GM12878 (cell line): ENCODE data around the gene CALD1. TPM values are rescaled to one million over a fixed set of nuclear protein-coding genes. Genes with fewer than 3 reads are reported as not detected.

Experiments
- ATAC-seq: fragments of 200-7000 bp; cut with Tn5 transposase; 3 replicates; pipeline ENCODE4 v1.9.1; 2020; ENCODE audit warnings: mild to moderate bottlenecking, moderate library complexity
- BruUV-seq: library from RNA; stranded (reverse); fragments of 400-500 nt; replicated peaks from 2 replicates; lab custom pipeline; 2021; lab: Mats Ljungman, UMichigan
- CTCF ChIA-PET: fragments of 300-600 bp; sonication (Branson Sonifier 250); formaldehyde crosslinking; extraction: SDS; loops from one replicate; lab custom pipeline; 2021; ENCODE audit warnings: inconsistent platforms; lab: Yijun Ruan, JAX
- POLR2A ChIA-PET: fragments of 350-600 bp; formaldehyde crosslinking; extraction: SDS; loops from one replicate; lab custom pipeline; 2021; ENCODE audit warnings: inconsistent platforms; lab: Charles Lee
- RAD21 ChIA-PET: fragments of 300-600 bp; sonication (Branson Sonifier 250); formaldehyde crosslinking; loops from one replicate; lab custom pipeline; 2023; ENCODE audit warnings: antibody characterized with exemption; ENCODE audit not compliant: unreplicated experiment; lab: Charles Lee
- SMC1A ChIA-PET: fragments of 300-600 bp; sonication (Branson Sonifier 250); formaldehyde crosslinking; loops from one replicate; lab custom pipeline; 2023; ENCODE audit not compliant: unreplicated experiment, uncharacterized antibody; lab: Charles Lee
- DNase-seq: peaks from one replicate; pipeline ENCODE4 v3.0.0-alpha.2; 2011; ENCODE audit warnings: low read depth, low spot score
- FAIRE-seq: peaks from 3 replicates; lab custom pipeline; 2011; peaks lifted over from hg19 to GRCh38; lab: Jason Lieb, UNC
- H2AFZ ChIP-seq: 2 replicates; pipeline ENCODE4 v1.6.0; 2011; ENCODE audit warnings: low read depth, low read length, control low read depth; ENCODE audit not compliant: control insufficient read depth
- H3K27ac ChIP-seq: 2 replicates; pipeline ENCODE4 v1.5.1; 2011; ENCODE audit warnings: control low read depth; ENCODE audit not compliant: control insufficient read depth, insufficient read depth
- H3K27me3 ChIP-seq, 2 experiments: replicated peaks in 1 of 2; 2 replicates each; pipeline versions ENCODE4 v1.6.0 to v1.6.1; 2011; ENCODE audit warnings: low read length in 1 of 2; ENCODE audit not compliant: control insufficient read depth in 2 of 2, insufficient read depth in 2 of 2
- H3K36me3 ChIP-seq, 2 experiments: 2 replicates each; pipeline ENCODE4 v1.5.1; 2011; ENCODE audit warnings: low read length in 1 of 2; ENCODE audit not compliant: control insufficient read depth in 2 of 2, insufficient read depth in 2 of 2
- H3K4me1 ChIP-seq: 2 replicates; pipeline ENCODE4 v1.6.1; 2011; ENCODE audit warnings: mild to moderate bottlenecking, low read length, moderate library complexity, mixed read lengths; ENCODE audit not compliant: control insufficient read depth, insufficient read depth
- H3K4me2 ChIP-seq: 2 replicates; pipeline ENCODE4 v1.6.0; 2011; ENCODE audit warnings: control low read depth; ENCODE audit not compliant: control insufficient read depth, insufficient read depth
- H3K4me3 ChIP-seq: fragments of 200-600 bp; sonication (generic); 2 replicates; pipeline ENCODE4 v1.5.1; 2016
- H3K79me2 ChIP-seq: 2 replicates; pipeline ENCODE4 v1.6.0; 2011; ENCODE audit warnings: low read length; ENCODE audit not compliant: control insufficient read depth, insufficient read depth
- H3K9ac ChIP-seq: 2 replicates; pipeline ENCODE4 v1.8.0; 2011; ENCODE audit warnings: low read length, control low read depth, mixed read lengths; ENCODE audit not compliant: control insufficient read depth, insufficient read depth
- H3K9me3 ChIP-seq: replicated peaks from 3 replicates; pipeline ENCODE4 v1.5.1; 2011; ENCODE audit warnings: mild to moderate bottlenecking, low read length; ENCODE audit not compliant: control insufficient read depth, insufficient read depth
- H4K20me1 ChIP-seq: 2 replicates; pipeline ENCODE4 v1.6.0; 2011; ENCODE audit not compliant: control insufficient read depth, insufficient read depth
- KDM1A ChIP-seq: fragments of 200-600 bp; sonication (generic); IDR thresholded peaks from 2 replicates; pipeline ENCODE4 v1.6.1; 2016; ENCODE audit warnings: borderline replicate concordance
- MEF2B ChIP-seq: fragments of 450-650 bp; IDR thresholded peaks from 2 replicates; pipeline ENCODE4 v1.6.1; 2018; ENCODE audit warnings: mild to moderate bottlenecking, moderate library complexity; ENCODE audit not compliant: partially characterized antibody, poor library complexity, severe bottlenecking
- MTA2 ChIP-seq: fragments of 450-650 bp; IDR thresholded peaks from 2 replicates; pipeline ENCODE4 v1.6.1; 2016; ENCODE audit warnings: low read depth, mild to moderate bottlenecking, moderate library complexity
- RB1 ChIP-seq: fragments of 450-650 bp; formaldehyde crosslinking; IDR thresholded peaks from 2 replicates; pipeline ENCODE4 v1.6.1; 2017; ENCODE audit warnings: mild to moderate bottlenecking, borderline replicate concordance
- whole genome bisulfite sequencing: methylation state at CpG from one replicate; pipeline ENCODE4 v1.1.6; 2016; ENCODE audit warnings: low lambda C conversion rate; ENCODE audit not compliant: insufficient replicate concordance, insufficient coverage; ENCODE audit errors: missing lambda C conversion rate; 5-methylcytosine and 5-hydroxymethylcytosine counted together
- in situ Hi-C: fragments of 300-500 bp; cut with MboI; formaldehyde crosslinking; loops from 9 replicates; pipeline ENCODE4 v1.14.3; 2018; ENCODE audit warnings: mixed read lengths
- intact Hi-C: fragments of 100-400 bp; cut with micrococcal nuclease; formaldehyde crosslinking; loops from one replicate; pipeline ENCODE4 v1.14.2; 2022; ENCODE audit not compliant: unreplicated experiment
- polyA plus RNA-seq, 11 experiments: library from polyadenylated mRNA; depleted of rRNA in 4 of 11; unstranded in 6 of 11; stranded (reverse) in 5 of 11; fragments of >200 nt; fragmentation: Nextera tagmentation in 4 of 11; fragmentation: Illumina TruSeq in 1 of 11; extraction: Ambion mirVana in 4 of 11; extraction: Trizol in 1 of 11; gene quantifications; 1 replicate in 1 of 11; 2 replicates in 10 of 11; pipeline versions ENCODE4 v1.2.1 to v1.2.3, GENCODE V29; 2011 to 2016; ENCODE audit warnings: inconsistent platforms in 2 of 11, missing spikeins in 2 of 11, low read depth in 1 of 11
- total RNA-seq, 4 experiments: library from RNA; depleted of rRNA in 3 of 4; stranded (reverse); fragments of >200 nt in 3 of 4; fragmentation: Illumina TruSeq in 1 of 4; extraction: Trizol in 1 of 4; gene quantifications; 2 replicates each; pipeline versions ENCODE4 v1.2.1 to v1.2.3, GENCODE V29; 2013 to 2021
- TF ChIP-seq, protein P1 (sequence below), 3 experiments: IDR thresholded peaks in 2 of 3; conservative IDR thresholded peaks in 1 of 3; 2 replicates each; pipeline ENCODE4 v1.5.1; 2011; ENCODE audit warnings: low read depth in 3 of 3, low read length in 3 of 3, mild to moderate bottlenecking in 3 of 3, control low read depth in 2 of 3, moderate library complexity in 2 of 3, inconsistent platforms in 1 of 3, mixed read lengths in 1 of 3; ENCODE audit not compliant: control insufficient read depth in 2 of 3, insufficient read depth in 1 of 3; ENCODE audit errors: extremely low read depth in 1 of 3

Gene CALD1
- total and polyA plus RNA-seq, 10 of the 15 experiments (the other 5 are each of a cell fraction or from before 2014, with no cell fraction given) = 0.03 to 1.3 (median 0.22) TPM

- TF ChIP-seq, protein P1, sequence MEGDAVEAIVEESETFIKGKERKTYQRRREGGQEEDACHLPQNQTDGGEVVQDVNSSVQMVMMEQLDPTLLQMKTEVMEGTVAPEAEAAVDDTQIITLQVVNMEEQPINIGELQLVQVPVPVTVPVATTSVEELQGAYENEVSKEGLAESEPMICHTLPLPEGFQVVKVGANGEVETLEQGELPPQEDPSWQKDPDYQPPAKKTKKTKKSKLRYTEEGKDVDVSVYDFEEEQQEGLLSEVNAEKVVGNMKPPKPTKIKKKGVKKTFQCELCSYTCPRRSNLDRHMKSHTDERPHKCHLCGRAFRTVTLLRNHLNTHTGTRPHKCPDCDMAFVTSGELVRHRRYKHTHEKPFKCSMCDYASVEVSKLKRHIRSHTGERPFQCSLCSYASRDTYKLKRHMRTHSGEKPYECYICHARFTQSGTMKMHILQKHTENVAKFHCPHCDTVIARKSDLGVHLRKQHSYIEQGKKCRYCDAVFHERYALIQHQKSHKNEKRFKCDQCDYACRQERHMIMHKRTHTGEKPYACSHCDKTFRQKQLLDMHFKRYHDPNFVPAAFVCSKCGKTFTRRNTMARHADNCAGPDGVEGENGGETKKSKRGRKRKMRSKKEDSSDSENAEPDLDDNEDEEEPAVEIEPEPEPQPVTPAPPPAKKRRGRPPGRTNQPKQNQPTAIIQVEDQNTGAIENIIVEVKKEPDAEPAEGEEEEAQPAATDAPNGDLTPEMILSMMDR (IDR thresholded peaks at IDR 0.05 in 2 of 3, conservative IDR thresholded peaks at IDR 0.05 in 1 of 3; ENCODE audit: control insufficient read depth in 2 of 3, extremely low read depth in 1 of 3, insufficient read depth in 1 of 3, low read depth in 3 of 3, low read length in 3 of 3) = no peak
- TF ChIP-seq, all 136 proteins: peak for 0
Observed at GRCh38 chr7:134826105-134826504, 46.7 kb downstream of the CALD1 start (continued).

DNA sequence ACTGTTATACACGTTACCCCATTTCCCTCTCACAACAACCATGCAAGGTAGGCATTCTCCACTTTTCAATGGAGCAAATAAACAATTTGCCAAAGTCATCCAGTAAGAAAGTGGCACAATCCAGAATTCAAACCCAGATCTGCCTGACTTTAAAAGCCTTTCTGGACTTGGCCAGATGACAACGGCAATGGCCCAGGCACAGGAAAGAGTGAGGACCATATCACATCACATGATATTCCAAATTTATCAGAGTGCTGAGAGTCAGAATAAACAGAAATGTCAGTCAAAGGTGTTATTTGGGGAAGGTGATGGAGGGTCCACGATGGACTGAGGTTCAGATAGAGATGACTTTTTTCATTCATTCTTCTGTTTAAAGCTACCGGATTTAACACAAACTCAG is 48.0 kb downstream of the CALD1 start:
- no peak overlapping the region for H3K27ac ChIP-seq
- intact Hi-C loops (no loop called here), in situ Hi-C loops (no loop called here)
- no peak for ATAC-seq
- DNase-seq = no peak
- no peaks in the 10 kb centered on the region for H3K4me1 ChIP-seq
- POLR2A ChIA-PET = no interaction called here
- RAD21 ChIA-PET = no interaction called here
- H3K4me3 ChIP-seq = no peak overlapping the region
- no peaks in the 10 kb centered on the region for H3K9me3 ChIP-seq
- no peak overlapping the region for H3K9ac ChIP-seq
- H3K36me3 ChIP-seq = no peaks in the 10 kb centered on the region
- SMC1A ChIA-PET = no interaction called here
- H2AFZ ChIP-seq = no peak overlapping the region
- no TSS peak for BruUV-seq
- WGBS = 64% methylated on average over 4 of the region's 4 CpGs
- FAIRE-seq = no peak
- TF ChIP-seq KDM1A (no peak), MEF2B (no peak), MTA2 (no peak), RB1 (no peak)
- H3K4me2 ChIP-seq = no peak overlapping the region
- no peaks in the 10 kb centered on the region for H3K27me3 ChIP-seq
- no peaks in the 10 kb centered on the region for H3K79me2 ChIP-seq
- H4K20me1 ChIP-seq = no peaks in the 10 kb centered on the region
- CTCF ChIA-PET = interaction anchor here (0.7 to 1.5 kb wide), 3 partner anchors 9 to 116 kb away, joined by 3 to 5 read pairs (median 3); no protein-coding TSS in a partner anchor
